ENCODE data around the gene NPAS3.

Gene NPAS3

GRCh38 chr14:33009673-33010072 lies 71.0 kb downstream of the NPAS3 start:
- no peak for DNase-seq (ENCODE audit: extremely low read depth in 1 of 2, low read depth in 1 of 2)

GRCh38 chr14:33010495-33010894 lies 71.8 kb downstream of the NPAS3 start:
- no peak for DNase-seq (ENCODE audit: extremely low read depth in 1 of 2, low read depth in 1 of 2)

GRCh38 chr14:33014710-33015109 lies 76.0 kb downstream of the NPAS3 start:
- no peak for DNase-seq (ENCODE audit: extremely low read depth in 1 of 2, low read depth in 1 of 2)

GRCh38 chr14:33016613-33017012 lies 77.9 kb downstream of the NPAS3 start:
- DNase-seq (ENCODE audit: extremely low read depth in 1 of 2, low read depth in 1 of 2): no peak

- DNase-seq (ENCODE audit: extremely low read depth in 1 of 2, low read depth in 1 of 2): no peak
Observed at GRCh38 chr14:33017016-33017415, 78.3 kb downstream of the NPAS3 start.

- no peak for DNase-seq (ENCODE audit: extremely low read depth in 1 of 2, low read depth in 1 of 2)
Observed at GRCh38 chr14:33019346-33019745, 80.7 kb downstream of the NPAS3 start.

GRCh38 chr14:33026850-33027430 lies 88.3 kb downstream of the NPAS3 start:
- DNase-seq (ENCODE audit: extremely low read depth in 1 of 2, low read depth in 1 of 2): no peak

- no peak for DNase-seq (ENCODE audit: extremely low read depth in 1 of 2, low read depth in 1 of 2)
Observed at GRCh38 chr14:33029511-33029910, 90.8 kb downstream of the NPAS3 start.

GRCh38 chr14:33030386-33030785 lies 91.7 kb downstream of the NPAS3 start:
- no peak for DNase-seq (ENCODE audit: extremely low read depth in 1 of 2, low read depth in 1 of 2)

- DNase-seq (ENCODE audit: extremely low read depth in 1 of 2, low read depth in 1 of 2): no peak
Observed at GRCh38 chr14:33035416-33036194, 96.9 kb downstream of the NPAS3 start.

- no peak for DNase-seq (ENCODE audit: extremely low read depth in 1 of 2, low read depth in 1 of 2)
Observed at GRCh38 chr14:33039311-33039710, 100.6 kb downstream of the NPAS3 start.

GRCh38 chr14:33040372-33041140 lies 101.9 kb downstream of the NPAS3 start:
- no peak for DNase-seq (ENCODE audit: extremely low read depth in 1 of 2, low read depth in 1 of 2)

GRCh38 chr14:33042591-33042990 lies 103.9 kb downstream of the NPAS3 start:
- no peak for DNase-seq (ENCODE audit: extremely low read depth in 1 of 2, low read depth in 1 of 2)

GRCh38 chr14:33045760-33046159 lies 107.1 kb downstream of the NPAS3 start:
- no peak for DNase-seq (ENCODE audit: extremely low read depth in 1 of 2, low read depth in 1 of 2)

GRCh38 chr14:33052943-33053342 lies 114.3 kb downstream of the NPAS3 start:
- DNase-seq (ENCODE audit: extremely low read depth in 1 of 2, low read depth in 1 of 2): no peak

- DNase-seq (ENCODE audit: extremely low read depth in 1 of 2, low read depth in 1 of 2): no peak
Observed at GRCh38 chr14:33056213-33056612, 117.5 kb downstream of the NPAS3 start.

- no peak for DNase-seq (ENCODE audit: extremely low read depth in 1 of 2, low read depth in 1 of 2)
Observed at GRCh38 chr14:33057585-33057984, 118.9 kb downstream of the NPAS3 start.

GRCh38 chr14:33061667-33062325 lies 123.1 kb downstream of the NPAS3 start:
- no peak for DNase-seq (ENCODE audit: extremely low read depth in 1 of 2, low read depth in 1 of 2)

- DNase-seq (ENCODE audit: extremely low read depth in 1 of 2, low read depth in 1 of 2): no peak
Observed at GRCh38 chr14:33062476-33062875, 123.8 kb downstream of the NPAS3 start.

GRCh38 chr14:33062881-33063280 lies 124.2 kb downstream of the NPAS3 start:
- DNase-seq (ENCODE audit: extremely low read depth in 1 of 2, low read depth in 1 of 2): no peak

GRCh38 chr14:33063521-33063920 lies 124.8 kb downstream of the NPAS3 start:
- no peak for DNase-seq (ENCODE audit: extremely low read depth in 1 of 2, low read depth in 1 of 2)

Measured in stimulated activated CD8-positive, alpha-beta memory T cell treated with anti-CD3 and anti-CD28 coated beads, Interleukin-7, amount 100 ng/mL, for 48 hours (primary cell).